Ishikawa (cell line): Measurements from ENCODE around the gene KIRREL3.

Experiments
- CEBPB ChIP-seq: IDR thresholded peaks from 2 replicates; pipeline ENCODE4 v1.6.1; 2012
- CREB1 ChIP-seq: IDR thresholded peaks from 2 replicates; pipeline ENCODE4 v1.6.1; 2012; ENCODE audit warnings: low read depth
- EGR1 ChIP-seq: IDR thresholded peaks from 2 replicates; pipeline ENCODE4 v1.6.1; 2012
- EP300 ChIP-seq: IDR thresholded peaks from 2 replicates; pipeline ENCODE4 v1.6.1; 2012; ENCODE audit warnings: borderline replicate concordance
- FOXM1 ChIP-seq: IDR thresholded peaks from 2 replicates; pipeline ENCODE4 v1.6.1; 2012; ENCODE audit warnings: low read depth, borderline replicate concordance
- MAX ChIP-seq: IDR thresholded peaks from 2 replicates; pipeline ENCODE4 v1.6.1; 2012
- NFIC ChIP-seq: IDR thresholded peaks from 2 replicates; pipeline ENCODE4 v1.6.1; 2012
- RAD21 ChIP-seq: IDR thresholded peaks from 2 replicates; pipeline ENCODE4 v1.6.1; 2012; ENCODE audit warnings: low read depth
- REST ChIP-seq: IDR thresholded peaks from 2 replicates; pipeline ENCODE4 v1.6.1; 2012; ENCODE audit warnings: low read depth, mild to moderate bottlenecking
- TAF1 ChIP-seq: IDR thresholded peaks from 2 replicates; pipeline ENCODE4 v1.6.1; 2012; ENCODE audit warnings: low read depth, mild to moderate bottlenecking
- TCF12 ChIP-seq: IDR thresholded peaks from 2 replicates; pipeline ENCODE4 v1.6.1; 2012; ENCODE audit warnings: low read depth
- TEAD4 ChIP-seq: IDR thresholded peaks from 2 replicates; pipeline ENCODE4 v1.6.1; 2012
- USF1 ChIP-seq: IDR thresholded peaks from 2 replicates; pipeline ENCODE4 v1.6.1; 2012
- YY1 ChIP-seq: IDR thresholded peaks from 2 replicates; pipeline ENCODE4 v1.6.1; 2012; ENCODE audit warnings: low read depth
- ZBTB7A ChIP-seq: IDR thresholded peaks from 2 replicates; pipeline ENCODE4 v1.6.1; 2012; ENCODE audit warnings: low read depth

Gene KIRREL3

GRCh38 chr11:126971305-126971704 lies 29.3 kb downstream of the KIRREL3 start:
- no peak for TF ChIP-seq TAF1
- no peak for TF ChIP-seq NFIC
- no peak for TF ChIP-seq YY1
- TF ChIP-seq TCF12 = no peak
- no peak for TF ChIP-seq ZBTB7A
- no peak for TF ChIP-seq CREB1
- no peak for TF ChIP-seq MAX
- TF ChIP-seq EGR1 = no peak
- no peak for TF ChIP-seq USF1
- TF ChIP-seq REST = no peak
- no peak for TF ChIP-seq RAD21
- no peak for TF ChIP-seq TEAD4
- TF ChIP-seq FOXM1 = no peak
- TF ChIP-seq CEBPB = no peak
- TF ChIP-seq EP300 = no peak

GRCh38 chr11:126969865-126970479 lies 30.6 kb downstream of the KIRREL3 start:
- TF ChIP-seq EP300 = no peak
- TF ChIP-seq TAF1 = no peak

GRCh38 chr11:126968915-126969314 lies 31.7 kb downstream of the KIRREL3 start:
- TF ChIP-seq EGR1 (no peak), REST (no peak), CEBPB (no peak), YY1 (no peak), CREB1 (no peak), MAX (no peak), TAF1 (no peak), USF1 (no peak), FOXM1 (no peak), NFIC (no peak), EP300 (no peak), RAD21 (no peak), TEAD4 (no peak), TCF12 (no peak)

- no peak for TF ChIP-seq EGR1
- no peak for TF ChIP-seq TCF12
- no peak for TF ChIP-seq CREB1
- TF ChIP-seq YY1 = no peak
- no peak for TF ChIP-seq ZBTB7A
- no peak for TF ChIP-seq EP300
- no peak for TF ChIP-seq TEAD4
- no peak for TF ChIP-seq RAD21
- no peak for TF ChIP-seq TAF1
- no peak for TF ChIP-seq USF1
- no peak for TF ChIP-seq MAX
- TF ChIP-seq NFIC = no peak
- no peak for TF ChIP-seq FOXM1
- no peak for TF ChIP-seq REST
- TF ChIP-seq CEBPB = no peak
Measured at GRCh38 chr11:126965331-126965730, 35.2 kb downstream of the KIRREL3 start.
